K562 (cell line): Measurements from ENCODE around the gene CCL5. TPM values are rescaled to one million over a fixed set of nuclear protein-coding genes. Genes with fewer than 3 reads are reported as not detected.

Source experiments
- BRF2 ChIP-seq: IDR thresholded peaks from 3 replicates; pipeline ENCODE4 v1.6.1; 2011; ENCODE audit warnings: borderline replicate concordance, mild to moderate bottlenecking; ENCODE audit not compliant: insufficient read length, insufficient read depth
- HLTF ChIP-seq: fragments of 450-650 bp; IDR thresholded peaks from 2 replicates; pipeline ENCODE4 v1.6.1; 2016
- NFE2 ChIP-seq: IDR thresholded peaks from 2 replicates; pipeline ENCODE4 v1.6.1; 2014; ENCODE audit warnings: antibody characterized with exemption, low read depth
- PTBP1 ChIP-seq: fragments of 200-400 bp; formaldehyde crosslinking; IDR thresholded peaks from 2 replicates; pipeline ENCODE4 v1.6.1; 2017; ENCODE audit warnings: low read depth, low read length
- SMARCA4 ChIP-seq: fragments of 450-650 bp; IDR thresholded peaks from 2 replicates; pipeline ENCODE4 v1.6.1; 2016
- STAT5A ChIP-seq: IDR thresholded peaks from 2 replicates; pipeline ENCODE4 v1.6.1; 2012; ENCODE audit warnings: low read length, inconsistent platforms, borderline replicate concordance
- polyA plus RNA-seq, 8 experiments: library from polyadenylated mRNA; depleted of rRNA in 4 of 8; stranded (reverse) in 5 of 8; unstranded in 3 of 8; fragments of >200 nt; fragmentation: Nextera tagmentation in 2 of 8; fragmentation: Illumina TruSeq in 1 of 8; extraction: Ambion mirVana in 2 of 8; extraction: Trizol in 1 of 8; gene quantifications; 2 replicates each; pipeline versions ENCODE4 v1.2.1 to v1.2.3, GENCODE V29; 2011 to 2014; ENCODE audit warnings: inconsistent platforms in 1 of 8, missing spikeins in 1 of 8
- total RNA-seq, 7 experiments: library from RNA; depleted of rRNA in 6 of 7; stranded (reverse); fragments of >200 nt in 6 of 7; fragmentation: Illumina TruSeq in 2 of 7; extraction: Trizol in 2 of 7; gene quantifications; 2 replicates each; pipeline versions ENCODE4 v1.2.1 to v1.2.3, GENCODE V29; 2011 to 2021; ENCODE audit warnings: low replicate concordance in 1 of 7
- TF ChIP-seq, protein P1 (sequence below): fragments of 450-650 bp; IDR thresholded peaks from 2 replicates; pipeline ENCODE4 v1.6.1; 2018; ENCODE audit not compliant: partially characterized antibody

CCL5 gene
- total and polyA plus RNA-seq, 9 of the 15 experiments (the other 6 are each of a cell fraction or from before 2014, with no cell fraction given) = 0.18 to 0.59 (median 0.45) TPM; not detected in 1

GRCh38 chr17:35915153-35915964 is 35.2 kb upstream of the CCL5 start (continued):
- TF ChIP-seq, protein P1, sequence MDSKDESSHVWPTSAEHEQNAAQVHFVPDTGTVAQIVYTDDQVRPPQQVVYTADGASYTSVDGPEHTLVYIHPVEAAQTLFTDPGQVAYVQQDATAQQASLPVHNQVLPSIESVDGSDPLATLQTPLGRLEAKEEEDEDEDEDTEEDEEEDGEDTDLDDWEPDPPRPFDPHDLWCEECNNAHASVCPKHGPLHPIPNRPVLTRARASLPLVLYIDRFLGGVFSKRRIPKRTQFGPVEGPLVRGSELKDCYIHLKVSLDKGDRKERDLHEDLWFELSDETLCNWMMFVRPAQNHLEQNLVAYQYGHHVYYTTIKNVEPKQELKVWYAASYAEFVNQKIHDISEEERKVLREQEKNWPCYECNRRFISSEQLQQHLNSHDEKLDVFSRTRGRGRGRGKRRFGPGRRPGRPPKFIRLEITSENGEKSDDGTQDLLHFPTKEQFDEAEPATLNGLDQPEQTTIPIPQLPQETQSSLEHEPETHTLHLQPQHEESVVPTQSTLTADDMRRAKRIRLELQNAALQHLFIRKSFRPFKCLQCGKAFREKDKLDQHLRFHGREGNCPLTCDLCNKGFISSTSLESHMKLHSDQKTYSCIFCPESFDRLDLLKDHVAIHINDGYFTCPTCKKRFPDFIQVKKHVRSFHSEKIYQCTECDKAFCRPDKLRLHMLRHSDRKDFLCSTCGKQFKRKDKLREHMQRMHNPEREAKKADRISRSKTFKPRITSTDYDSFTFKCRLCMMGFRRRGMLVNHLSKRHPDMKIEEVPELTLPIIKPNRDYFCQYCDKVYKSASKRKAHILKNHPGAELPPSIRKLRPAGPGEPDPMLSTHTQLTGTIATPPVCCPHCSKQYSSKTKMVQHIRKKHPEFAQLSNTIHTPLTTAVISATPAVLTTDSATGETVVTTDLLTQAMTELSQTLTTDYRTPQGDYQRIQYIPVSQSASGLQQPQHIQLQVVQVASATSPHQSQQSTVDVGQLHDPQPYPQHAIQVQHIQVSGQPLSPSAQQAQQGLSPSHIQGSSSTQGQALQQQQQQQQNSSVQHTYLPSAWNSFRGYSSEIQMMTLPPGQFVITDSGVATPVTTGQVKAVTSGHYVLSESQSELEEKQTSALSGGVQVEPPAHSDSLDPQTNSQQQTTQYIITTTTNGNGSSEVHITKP = peak; percentile 90
- TF ChIP-seq SMARCA4 = no peak
- no peak for TF ChIP-seq HLTF
- TF ChIP-seq PTBP1 = no peak
- TF ChIP-seq STAT5A = no peak
- no peak for TF ChIP-seq BRF2
- TF ChIP-seq NFE2 = peak; percentile 2; the same call in 1 of the 2 replicates
